ENCODE data around the gene ADRM1. TPM values are rescaled to one million over a fixed set of nuclear protein-coding genes. Genes with fewer than 3 reads are reported as not detected.
A peak's percentile ranks its signal among the peaks of the same experiment; 100 is the strongest.

The ADRM1 gene
- total RNA-seq, 1 experiment from 2014 or later: 263 TPM

DNA sequence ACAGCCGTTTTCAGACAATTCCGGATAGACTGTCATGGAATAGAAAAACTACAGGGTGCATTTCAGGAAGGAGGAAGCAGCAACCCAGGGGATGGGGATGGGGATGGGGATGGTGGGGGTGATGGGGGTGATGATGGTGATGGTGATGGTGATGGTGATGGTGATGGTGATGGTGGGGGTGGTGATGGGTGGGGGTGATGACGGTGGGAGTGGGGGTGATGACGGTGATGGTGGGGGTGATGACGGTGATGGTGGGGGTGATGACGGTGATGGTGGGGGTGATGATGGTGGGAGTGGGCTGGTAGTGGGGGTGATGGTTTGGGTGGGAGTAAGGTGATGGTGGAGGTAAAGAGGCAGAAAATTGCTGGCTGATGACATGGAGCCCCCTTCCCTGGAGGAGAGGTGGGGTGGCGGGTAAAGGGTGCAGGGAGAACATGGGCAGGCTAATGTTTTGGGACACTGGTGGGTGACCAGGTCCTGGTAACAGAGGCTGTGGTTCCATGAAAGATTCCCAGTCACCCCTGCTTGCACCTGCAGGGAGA is 46.8 kb downstream of the ADRM1 start:
- peak overlapping the region; percentile 23 for H3K4me3 Mint-ChIP-seq (ENCODE audit: unreplicated experiment)
- Histone ChIP-seq H3K4me3 (ENCODE audit: low read depth, low read length) (no peak overlapping the region), H3K36me3 (ENCODE audit: control insufficient read depth, insufficient read depth, low read length) (peaks cover 39% of the 10 kb centered on the region), H3K9me3 (no peaks in the 10 kb centered on the region), H3K4me1 (peaks cover 30% of the 10 kb centered on the region), H3K27me3 (replicated peaks; ENCODE audit: control insufficient read depth, insufficient read depth, low read length) (no peaks in the 10 kb centered on the region)
- no peaks in the 10 kb centered on the region for H3K27me3 Mint-ChIP-seq (ENCODE audit: insufficient read depth, unreplicated experiment)
- peaks cover 100% of the 10 kb centered on the region for H3K36me3 Mint-ChIP-seq (ENCODE audit: insufficient read depth, unreplicated experiment)
- no TSS peak for BruUV-seq (replicated peaks)
- CTCF ChIA-PET: interaction anchor here (0.6 to 1.8 kb wide), 10 partner anchors 10 to 190 kb away, joined by 3 to 14 read pairs (median 4); no protein-coding TSS in a partner anchor
- peaks cover 7% of the 10 kb centered on the region for H3K4me1 Mint-ChIP-seq (ENCODE audit: low read depth, unreplicated experiment)
- intact Hi-C loops (cut with micrococcal nuclease; ENCODE audit: unreplicated experiment): loop anchor here (1.0 kb wide), 1 partner anchor 13 kb away; no protein-coding TSS in a partner anchor
- H3K27ac Mint-ChIP-seq (ENCODE audit: unreplicated experiment): peak overlapping the region; percentile 92
- no peak for DNase-seq
- H3K9me3 Mint-ChIP-seq (ENCODE audit: unreplicated experiment): peaks cover 18% of the 10 kb centered on the region
- POLR2A ChIA-PET: interaction anchor here (0.5 to 1.4 kb wide), 5 partner anchors 12 to 445 kb away, joined by 3 to 13 read pairs (median 5); partner anchors contain the start of genes LAMA5 and RPS21
- TF ChIP-seq, protein P1, sequence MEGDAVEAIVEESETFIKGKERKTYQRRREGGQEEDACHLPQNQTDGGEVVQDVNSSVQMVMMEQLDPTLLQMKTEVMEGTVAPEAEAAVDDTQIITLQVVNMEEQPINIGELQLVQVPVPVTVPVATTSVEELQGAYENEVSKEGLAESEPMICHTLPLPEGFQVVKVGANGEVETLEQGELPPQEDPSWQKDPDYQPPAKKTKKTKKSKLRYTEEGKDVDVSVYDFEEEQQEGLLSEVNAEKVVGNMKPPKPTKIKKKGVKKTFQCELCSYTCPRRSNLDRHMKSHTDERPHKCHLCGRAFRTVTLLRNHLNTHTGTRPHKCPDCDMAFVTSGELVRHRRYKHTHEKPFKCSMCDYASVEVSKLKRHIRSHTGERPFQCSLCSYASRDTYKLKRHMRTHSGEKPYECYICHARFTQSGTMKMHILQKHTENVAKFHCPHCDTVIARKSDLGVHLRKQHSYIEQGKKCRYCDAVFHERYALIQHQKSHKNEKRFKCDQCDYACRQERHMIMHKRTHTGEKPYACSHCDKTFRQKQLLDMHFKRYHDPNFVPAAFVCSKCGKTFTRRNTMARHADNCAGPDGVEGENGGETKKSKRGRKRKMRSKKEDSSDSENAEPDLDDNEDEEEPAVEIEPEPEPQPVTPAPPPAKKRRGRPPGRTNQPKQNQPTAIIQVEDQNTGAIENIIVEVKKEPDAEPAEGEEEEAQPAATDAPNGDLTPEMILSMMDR (IDR thresholded peaks at IDR 0.05; ENCODE audit: insufficient read depth in 1 of 2, low read depth in 1 of 2, low read length in 1 of 2, severe bottlenecking in 1 of 2, unreplicated experiment in 1 of 2): no peak

DNA sequence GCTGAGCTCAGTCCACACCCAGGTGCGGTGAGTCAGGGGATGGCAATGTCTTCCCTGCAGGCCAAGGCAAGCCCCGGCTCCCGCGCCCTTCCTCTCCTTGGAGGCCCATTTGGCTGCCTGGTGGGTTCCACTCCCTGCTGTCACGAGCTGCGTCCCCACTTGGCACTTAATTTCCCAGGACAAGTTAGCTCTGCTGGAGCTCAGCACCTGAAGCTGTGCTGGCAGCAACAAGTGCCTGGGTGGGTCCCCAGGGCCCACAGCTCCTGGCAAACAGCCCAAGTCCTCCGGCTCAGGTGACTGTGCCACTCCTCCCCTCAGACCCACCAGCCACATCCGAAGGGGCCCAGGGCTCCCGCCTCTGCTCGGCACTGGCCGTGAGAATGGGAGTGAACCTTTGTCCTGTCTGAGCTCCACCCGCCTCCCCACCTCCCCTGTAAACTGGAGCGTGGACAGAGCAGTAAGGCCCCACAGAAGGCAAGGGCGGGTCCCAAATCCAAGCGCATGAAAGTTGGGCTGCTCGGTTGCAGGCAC is 47.4 kb downstream of the ADRM1 start:
- no peaks in the 10 kb centered on the region for H3K9me3 ChIP-seq
- H3K36me3 ChIP-seq (ENCODE audit: control insufficient read depth, insufficient read depth, low read length): peaks cover 41% of the 10 kb centered on the region
- TF ChIP-seq, protein P1 (IDR thresholded peaks at IDR 0.05; ENCODE audit: insufficient read depth in 1 of 2, low read depth in 1 of 2, low read length in 1 of 2, severe bottlenecking in 1 of 2, unreplicated experiment in 1 of 2): no peak
- Mint-ChIP-seq H3K27ac (ENCODE audit: unreplicated experiment) (peak overlapping the region; percentile 92), H3K27me3 (ENCODE audit: insufficient read depth, unreplicated experiment) (no peaks in the 10 kb centered on the region), H3K36me3 (ENCODE audit: insufficient read depth, unreplicated experiment) (peaks cover 100% of the 10 kb centered on the region), H3K9me3 (ENCODE audit: unreplicated experiment) (peaks cover 18% of the 10 kb centered on the region), H3K4me3 (ENCODE audit: unreplicated experiment) (peak overlapping the region; percentile 23), H3K4me1 (ENCODE audit: low read depth, unreplicated experiment) (peaks cover 7% of the 10 kb centered on the region)
- POLR2A ChIA-PET: interaction anchor here (0.5 to 1.4 kb wide), 6 partner anchors 12 to 444 kb away, joined by 3 to 13 read pairs (median 6); partner anchors contain the start of genes LAMA5 and RPS21
- no peak overlapping the region for H3K4me3 ChIP-seq (ENCODE audit: low read depth, low read length)
- peaks cover 35% of the 10 kb centered on the region for H3K4me1 ChIP-seq
- H3K27me3 ChIP-seq (replicated peaks; ENCODE audit: control insufficient read depth, insufficient read depth, low read length): no peaks in the 10 kb centered on the region
- CTCF ChIA-PET: interaction anchor here (0.6 to 1.8 kb wide), 9 partner anchors 11 to 189 kb away, joined by 3 to 14 read pairs (median 5); no protein-coding TSS in a partner anchor
- no TSS peak for BruUV-seq (replicated peaks)
- intact Hi-C loops (cut with micrococcal nuclease; ENCODE audit: unreplicated experiment): loop anchor here (1.0 kb wide), 1 partner anchor 12 kb away; no protein-coding TSS in a partner anchor
- peak; percentile 87 to 94 for DNase-seq

DNA sequence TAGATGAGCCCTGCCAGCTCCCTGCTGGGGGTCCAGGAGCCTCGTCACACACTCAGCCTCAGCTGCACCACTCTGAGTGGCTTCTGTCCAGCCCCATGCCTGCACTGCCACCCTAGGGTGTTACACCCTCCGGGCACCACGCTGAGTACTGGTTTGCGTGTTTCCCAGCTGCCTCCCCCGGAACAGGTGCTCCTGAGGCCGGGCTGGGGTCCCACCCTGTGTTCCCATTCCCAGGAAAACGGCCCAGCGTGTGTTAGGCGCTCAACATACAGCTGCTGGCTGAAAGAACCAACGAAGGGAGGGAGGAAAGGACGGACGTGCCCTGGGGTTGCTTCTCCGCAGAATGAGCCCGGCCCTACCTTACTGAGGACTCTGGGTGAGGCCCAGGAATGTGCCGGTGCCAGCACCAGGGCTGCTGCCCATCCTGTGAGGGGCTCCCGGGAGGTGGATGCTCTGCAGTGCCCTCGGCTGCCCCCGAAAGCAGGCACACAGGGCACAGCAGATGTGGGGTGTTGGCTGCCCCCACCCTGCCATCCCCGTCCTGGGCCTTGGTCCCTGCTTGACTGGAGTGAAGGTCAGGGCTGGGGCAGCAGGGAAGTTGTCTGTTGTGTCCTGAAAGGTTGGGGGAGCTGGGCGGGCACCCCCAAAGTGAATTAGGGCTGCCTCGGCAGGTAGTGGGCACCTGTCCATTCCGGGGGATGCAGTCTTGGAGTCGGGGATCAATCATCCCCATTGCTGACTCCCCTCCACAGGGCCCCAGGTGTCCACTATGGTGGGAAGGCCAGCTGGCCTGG is 48.0 kb downstream of the ADRM1 start:
- H3K27me3 ChIP-seq (replicated peaks; ENCODE audit: control insufficient read depth, insufficient read depth, low read length): no peaks in the 10 kb centered on the region
- peaks cover 42% of the 10 kb centered on the region for H3K4me1 ChIP-seq
- ChIA-PET CTCF (interaction anchor here (1.1 to 1.8 kb wide), 7 partner anchors 10 to 49 kb away, joined by 3 to 14 read pairs (median 5); no protein-coding TSS in a partner anchor), POLR2A (interaction anchor here (0.5 to 1.4 kb wide), 4 partner anchors 11 to 49 kb away, joined by 5 to 13 read pairs (median 8); partner anchors contain the start of gene LAMA5)
- H3K9me3 Mint-ChIP-seq (ENCODE audit: unreplicated experiment): peaks cover 18% of the 10 kb centered on the region
- H3K4me3 ChIP-seq (ENCODE audit: low read depth, low read length): no peak overlapping the region
- H3K36me3 ChIP-seq (ENCODE audit: control insufficient read depth, insufficient read depth, low read length): peaks cover 39% of the 10 kb centered on the region
- peak overlapping the region; percentile 92 for H3K27ac Mint-ChIP-seq (ENCODE audit: unreplicated experiment)
- DNase-seq: no peak
- H3K9me3 ChIP-seq: no peaks in the 10 kb centered on the region
- no TSS peak for BruUV-seq (replicated peaks)
- TF ChIP-seq, protein P1 (IDR thresholded peaks at IDR 0.05; ENCODE audit: insufficient read depth in 1 of 2, low read depth in 1 of 2, low read length in 1 of 2, severe bottlenecking in 1 of 2, unreplicated experiment in 1 of 2): no peak
- intact Hi-C loops (cut with micrococcal nuclease; ENCODE audit: unreplicated experiment): loop anchor here (1.0 kb wide), 1 partner anchor 11 kb away; no protein-coding TSS in a partner anchor
- H3K36me3 Mint-ChIP-seq (ENCODE audit: insufficient read depth, unreplicated experiment): peaks cover 100% of the 10 kb centered on the region
- no peak overlapping the region for H3K4me3 Mint-ChIP-seq (ENCODE audit: unreplicated experiment)
- no peaks in the 10 kb centered on the region for H3K27me3 Mint-ChIP-seq (ENCODE audit: insufficient read depth, unreplicated experiment)
- peaks cover 9% of the 10 kb centered on the region for H3K4me1 Mint-ChIP-seq (ENCODE audit: low read depth, unreplicated experiment)
